ENCODE data around the gene AKTIP. TPM values are rescaled to one million over a fixed set of nuclear protein-coding genes. Genes with fewer than 3 reads are reported as not detected.
"Not testable (repeated sequence)": the region's sequence is repeated elsewhere in the genome, so short reads cannot be mapped to it uniquely, and the experiment has no call there.

The AKTIP gene
- total RNA-seq: 31.2 TPM

DNA sequence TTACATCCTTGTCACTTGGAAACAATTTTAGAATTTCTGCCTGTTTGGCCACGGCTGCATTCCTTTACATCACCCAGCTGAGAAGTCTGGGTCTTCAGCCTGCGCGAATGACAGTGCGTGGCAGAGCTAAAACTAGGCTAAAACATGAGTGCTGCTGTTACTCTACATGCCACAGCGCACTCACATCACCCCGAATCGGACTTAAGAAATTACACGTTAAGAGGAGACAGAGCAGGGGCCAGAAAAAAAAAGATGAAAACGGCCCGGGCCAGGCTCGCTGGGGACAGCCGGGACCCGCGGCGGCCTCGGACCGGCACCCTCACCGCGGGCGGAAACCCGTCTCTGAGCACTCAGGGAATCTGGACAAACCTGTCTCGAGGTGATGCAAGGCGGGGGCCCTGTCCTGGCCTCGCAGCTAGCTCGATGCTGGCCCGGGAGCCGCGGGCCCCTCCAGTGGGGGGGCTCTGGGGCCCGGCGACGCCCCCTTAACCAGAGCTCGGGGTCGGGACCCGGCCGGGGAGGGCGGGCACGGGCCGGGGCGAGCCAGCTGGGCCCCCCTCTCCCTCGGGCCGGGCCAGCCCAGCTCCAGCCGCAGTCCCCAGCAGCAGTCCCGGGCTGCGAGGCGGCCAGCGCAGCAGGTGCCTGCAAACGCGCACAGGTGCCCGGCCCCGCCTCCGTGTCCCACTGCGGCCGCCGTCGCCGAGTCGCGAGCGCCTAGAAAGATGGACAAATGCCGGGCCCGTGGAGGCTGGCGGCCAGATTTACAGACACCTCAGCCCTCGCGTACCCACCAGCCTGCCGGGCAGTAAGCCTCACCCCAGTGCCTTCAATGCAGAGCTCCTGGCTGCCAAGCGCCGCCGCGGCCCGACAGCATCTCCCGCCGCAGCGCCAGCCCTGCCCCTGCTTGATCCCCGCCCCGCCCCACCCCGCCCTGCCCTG, at the start of gene AKTIP:
AKTIP (minus strand) TSS at position 879 of the 939 bp plus-strand sequence. CDS start 2,950 bp downstream, outside the sequence.
- DNase-seq: peak; percentile 80

DNA sequence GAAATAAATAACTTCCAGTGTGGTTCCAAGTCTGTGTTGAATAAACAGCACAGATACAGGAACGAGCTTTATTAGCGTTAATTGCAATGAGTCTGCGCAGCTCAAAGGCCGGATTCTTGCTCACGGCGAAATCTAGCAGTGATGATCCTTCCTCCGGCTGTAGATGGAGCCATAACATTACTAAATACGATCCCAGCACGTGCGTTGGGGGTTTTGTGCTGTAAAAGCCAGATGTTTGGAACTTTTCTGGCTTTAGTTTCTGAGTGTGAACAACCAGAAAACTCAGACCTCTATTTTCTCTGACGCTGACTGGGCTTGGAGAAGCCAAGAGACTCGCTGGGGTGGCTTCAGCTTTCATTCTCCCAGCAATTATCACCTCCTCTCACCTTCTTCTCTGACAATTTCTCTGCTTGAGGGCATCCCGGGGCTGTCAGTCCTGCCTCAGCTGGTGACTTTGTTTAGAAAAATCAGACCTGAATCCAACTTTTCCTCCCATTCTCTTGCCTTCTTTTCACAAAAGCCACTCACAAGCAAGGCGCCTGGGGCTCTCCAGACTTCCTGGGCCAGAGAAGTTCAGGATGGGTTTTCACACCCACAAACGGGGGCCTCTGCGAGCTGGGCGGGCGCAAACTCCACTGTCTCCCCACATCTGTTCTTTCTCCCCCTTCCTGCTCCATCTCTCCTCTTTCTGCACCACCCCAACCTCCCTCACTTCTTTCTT, 47.1 kb upstream of the AKTIP start:
- DNase-seq: peak; percentile 98

DNA sequence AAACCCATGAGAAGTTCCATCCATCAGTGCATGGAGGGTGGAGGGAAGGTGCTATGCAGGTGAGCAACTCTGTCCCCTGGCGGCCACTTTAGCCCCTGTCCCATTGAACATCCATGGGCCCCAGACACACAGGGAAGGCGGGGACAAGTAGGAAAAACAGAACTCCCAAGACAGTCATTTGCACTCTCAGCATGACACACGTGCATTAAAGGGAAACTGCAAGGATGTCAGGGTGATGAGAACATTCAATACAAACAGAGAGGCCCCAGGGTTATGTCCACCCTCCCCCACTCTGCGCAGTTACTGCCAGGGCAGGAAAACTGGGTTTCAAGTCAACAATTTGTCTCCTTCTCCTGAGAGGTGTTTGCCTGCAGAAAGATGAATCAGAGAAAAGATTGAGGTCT, 44.0 kb upstream of the AKTIP start:
- peak; percentile 78 for DNase-seq

- no peak for DNase-seq
Measured at GRCh38 chr16:53545433-53545832, 42.4 kb upstream of the AKTIP start.

DNA sequence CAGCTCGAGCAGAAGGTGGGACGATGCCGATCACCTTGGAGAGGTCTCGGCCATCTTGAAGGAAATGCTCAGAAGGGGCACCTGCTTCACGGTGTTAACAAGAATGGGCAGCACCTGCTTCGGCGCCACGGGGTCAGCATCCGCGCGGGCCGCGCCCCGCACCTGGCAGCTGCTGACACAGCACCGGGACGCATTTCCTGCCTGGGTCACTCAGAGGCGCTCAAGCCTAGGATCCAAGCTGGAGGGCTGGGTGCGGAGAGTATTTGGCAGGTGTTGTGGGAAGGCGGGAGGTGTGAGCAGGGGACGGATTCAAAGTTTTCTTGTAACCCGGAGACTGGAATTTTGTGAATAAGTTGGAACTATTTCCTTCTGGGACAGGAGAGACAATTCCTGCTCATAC, 39.3 kb upstream of the AKTIP start:
- DNase-seq: no peak

- no peak for DNase-seq
Measured at GRCh38 chr16:53541326-53541725, 38.3 kb upstream of the AKTIP start.

GRCh38 chr16:53539759-53540718, 37.0 kb upstream of the AKTIP start:
- DNase-seq: not testable (repeated sequence)

GRCh38 chr16:53539346-53539745, 36.3 kb upstream of the AKTIP start:
- DNase-seq: not testable (repeated sequence)

- DNase-seq: no peak
Measured at GRCh38 chr16:53537626-53538025, 34.6 kb upstream of the AKTIP start.

DNA sequence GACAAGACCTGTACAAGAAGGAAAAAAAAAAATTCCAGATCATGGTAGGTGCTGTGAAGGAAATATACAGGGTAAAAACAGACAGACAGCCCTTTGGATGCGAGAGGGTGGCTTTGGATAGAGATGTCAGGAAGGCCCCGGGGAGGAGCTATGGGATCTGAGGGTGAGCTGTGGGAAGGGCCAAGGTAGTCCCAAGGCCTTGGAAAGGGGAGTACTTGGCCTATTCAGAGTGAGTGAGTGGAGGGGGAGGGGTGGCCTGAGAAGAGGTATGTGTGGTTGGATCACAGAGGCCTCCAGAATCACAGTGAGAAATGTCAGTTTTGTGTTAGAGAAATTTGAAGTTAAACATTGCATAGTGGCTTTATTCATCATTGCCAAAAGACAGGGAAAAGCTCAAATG, 31.2 kb upstream of the AKTIP start:
- no peak for DNase-seq

DNA sequence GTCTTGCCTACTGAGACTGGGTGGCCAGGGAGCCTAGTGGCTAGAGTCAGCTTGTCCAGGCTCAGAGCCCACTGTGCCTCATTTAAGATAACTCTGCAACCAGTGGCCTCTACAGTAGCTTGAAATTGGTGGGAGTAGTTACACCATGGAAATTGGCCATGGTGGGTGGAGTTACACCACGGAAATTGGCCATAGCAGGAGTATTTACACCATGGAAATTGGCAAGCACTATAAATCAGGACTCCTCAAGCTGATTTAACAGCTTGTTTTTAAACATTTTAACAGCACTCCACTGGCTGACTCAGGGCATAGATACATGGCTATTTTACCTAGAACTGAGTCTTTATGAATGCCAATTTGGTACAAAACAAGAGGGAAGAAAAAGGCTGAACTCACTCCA, 27.7 kb upstream of the AKTIP start:
- no peak for DNase-seq

DNA sequence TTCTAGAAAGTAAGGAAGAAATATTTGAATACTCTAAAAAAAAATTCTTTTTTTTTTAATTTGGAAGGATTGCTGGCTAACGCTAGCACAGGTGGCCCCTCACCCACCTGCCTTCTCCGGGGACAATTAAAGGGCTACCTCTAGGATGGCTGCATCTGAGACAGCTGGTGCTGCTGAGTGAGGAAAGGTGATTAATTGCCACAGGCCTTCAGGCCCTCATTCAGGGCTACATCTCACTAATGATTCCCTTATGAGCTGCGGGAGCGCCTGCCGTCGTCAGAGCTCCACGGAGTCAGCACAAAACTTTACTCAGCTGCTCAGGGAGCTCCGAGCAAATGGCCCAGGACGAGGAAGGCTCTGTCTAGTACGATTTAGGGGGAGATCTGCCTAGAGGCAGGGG, 27.0 kb upstream of the AKTIP start:
- DNase-seq: no peak

DNA sequence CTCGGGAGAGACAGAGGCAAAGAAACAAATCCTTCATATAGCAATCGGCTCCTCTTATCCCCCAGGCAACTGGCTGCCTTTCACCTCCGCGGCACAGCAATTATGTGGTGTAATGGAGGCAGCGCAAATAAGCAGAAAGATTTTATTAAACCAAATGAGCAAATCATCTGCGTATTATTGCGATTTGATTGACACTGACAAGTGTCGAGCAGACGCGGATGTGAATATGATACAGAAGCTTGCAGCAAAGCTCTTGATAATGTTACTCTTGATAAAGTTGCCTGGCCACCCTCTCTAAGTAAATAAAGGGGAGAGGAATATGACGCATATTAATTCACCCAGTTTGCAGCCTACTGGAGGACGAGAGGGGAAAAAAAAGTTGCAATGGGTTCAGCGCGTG, 26.5 kb upstream of the AKTIP start:
- no peak for DNase-seq

- DNase-seq: no peak
Measured at GRCh38 chr16:53528797-53529196, 25.8 kb upstream of the AKTIP start.

GRCh38 chr16:53523971-53524548, 21.1 kb upstream of the AKTIP start:
- DNase-seq: no peak

DNA sequence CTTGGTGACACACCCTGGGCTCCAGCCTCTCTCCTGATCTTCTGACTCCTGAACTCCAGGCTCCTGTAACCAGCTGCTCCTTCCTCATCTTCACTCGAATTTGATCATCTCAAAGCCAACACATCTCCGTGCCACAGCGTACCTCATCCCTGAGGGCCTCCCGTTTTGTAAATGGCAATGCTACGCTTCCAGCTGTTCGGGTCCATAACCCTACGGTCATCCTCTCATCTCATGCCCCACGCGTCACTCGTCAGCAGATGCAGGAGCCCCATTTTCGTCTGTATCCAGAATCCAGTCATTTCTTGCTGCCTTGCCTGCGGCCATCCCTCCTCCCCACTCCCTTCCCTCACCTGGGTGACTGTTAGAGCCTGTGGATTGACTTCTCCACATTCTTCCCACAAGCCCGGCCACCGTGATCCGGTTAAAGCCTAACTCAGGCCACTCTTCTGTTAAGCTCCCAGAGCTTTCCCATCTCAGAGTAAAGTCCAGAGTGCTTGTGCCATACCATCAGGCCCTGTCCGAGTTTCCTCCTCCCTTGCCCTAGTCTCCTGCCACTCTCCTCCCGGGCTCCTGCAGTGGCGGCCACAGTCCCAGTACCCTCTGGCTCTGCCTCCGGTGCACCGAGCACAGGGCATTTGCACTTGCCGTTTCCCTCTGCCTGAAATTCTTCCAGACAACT, 20.3 kb upstream of the AKTIP start:
- DNase-seq: no peak

- no peak for DNase-seq
Measured at GRCh38 chr16:53519417-53520091, 16.5 kb upstream of the AKTIP start.

DNA sequence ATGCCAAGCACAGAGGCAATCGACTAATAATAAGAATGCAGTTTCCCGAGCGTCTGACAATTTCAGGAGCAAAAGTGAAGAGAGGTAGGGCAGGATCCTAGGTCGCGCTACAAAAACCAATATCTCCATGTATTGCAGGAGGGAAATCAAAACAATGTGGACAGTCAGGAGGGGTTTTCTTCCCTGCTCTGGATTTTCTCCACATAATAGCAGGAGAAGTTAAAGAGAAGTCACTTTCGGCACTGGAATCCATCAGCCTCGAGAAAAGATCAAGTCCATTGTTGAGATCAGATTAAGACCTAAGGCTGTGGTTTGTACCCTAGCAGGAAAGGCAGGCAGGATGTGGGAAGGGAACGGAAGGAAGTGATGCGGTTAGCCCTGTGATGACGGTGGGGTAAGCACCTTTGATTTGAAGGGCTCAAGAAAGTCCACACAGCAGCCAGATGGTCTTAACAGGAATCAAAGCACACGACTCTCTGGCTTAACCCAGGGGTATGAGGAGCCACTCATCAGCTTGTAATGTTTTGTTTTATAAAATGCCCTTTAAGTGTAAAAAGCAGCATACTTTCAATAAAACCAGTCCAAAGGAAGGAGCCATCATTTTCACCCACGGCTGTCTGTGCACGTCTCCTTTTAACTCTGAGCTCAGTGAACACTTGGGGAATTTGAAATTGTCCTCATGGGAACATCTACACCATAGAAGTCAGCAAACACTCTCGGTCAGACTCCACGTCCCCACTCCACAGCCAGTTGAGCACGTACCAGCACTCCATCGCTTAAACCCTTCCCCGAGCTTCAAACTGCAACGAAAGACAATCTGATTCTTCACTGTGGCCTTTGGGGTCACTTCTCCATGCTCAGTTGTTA, 15.8 kb upstream of the AKTIP start:
- DNase-seq: no peak

- no peak for DNase-seq
Measured at GRCh38 chr16:53517851-53518250, 14.8 kb upstream of the AKTIP start.

- DNase-seq: no peak
Measured at GRCh38 chr16:53515811-53516210, 12.8 kb upstream of the AKTIP start.
